GM21423 (cell line): ENCODE data around the gene IFT88.

Experiments used
- ATAC-seq: cut with Tn5 transposase; IDR thresholded peaks from one replicate; pipeline ENCODE4 v1.9.1; 2021; ENCODE audit warnings: mild to moderate bottlenecking, moderate library complexity; ENCODE audit not compliant: unreplicated experiment

The IFT88 gene

DNA sequence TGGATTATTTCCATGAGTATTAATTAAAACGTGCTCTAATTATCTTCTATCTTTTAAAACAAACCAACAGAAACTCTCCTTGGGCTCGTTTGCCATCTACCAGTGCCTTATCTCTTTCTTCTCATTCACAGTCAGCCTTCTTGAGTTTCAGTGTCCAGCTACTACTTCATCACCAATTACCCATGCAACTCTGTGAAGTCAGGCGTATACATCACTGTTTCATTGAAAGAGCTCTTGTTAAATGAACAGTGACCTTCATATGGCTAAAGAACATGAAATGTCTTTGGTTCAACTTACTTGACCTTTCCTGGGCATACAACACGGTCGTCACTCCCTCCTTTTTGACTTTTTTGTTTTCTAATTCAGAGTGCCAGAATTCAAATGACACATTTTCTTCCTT, 5.2 kb upstream of the IFT88 start:
- no peak for ATAC-seq

DNA sequence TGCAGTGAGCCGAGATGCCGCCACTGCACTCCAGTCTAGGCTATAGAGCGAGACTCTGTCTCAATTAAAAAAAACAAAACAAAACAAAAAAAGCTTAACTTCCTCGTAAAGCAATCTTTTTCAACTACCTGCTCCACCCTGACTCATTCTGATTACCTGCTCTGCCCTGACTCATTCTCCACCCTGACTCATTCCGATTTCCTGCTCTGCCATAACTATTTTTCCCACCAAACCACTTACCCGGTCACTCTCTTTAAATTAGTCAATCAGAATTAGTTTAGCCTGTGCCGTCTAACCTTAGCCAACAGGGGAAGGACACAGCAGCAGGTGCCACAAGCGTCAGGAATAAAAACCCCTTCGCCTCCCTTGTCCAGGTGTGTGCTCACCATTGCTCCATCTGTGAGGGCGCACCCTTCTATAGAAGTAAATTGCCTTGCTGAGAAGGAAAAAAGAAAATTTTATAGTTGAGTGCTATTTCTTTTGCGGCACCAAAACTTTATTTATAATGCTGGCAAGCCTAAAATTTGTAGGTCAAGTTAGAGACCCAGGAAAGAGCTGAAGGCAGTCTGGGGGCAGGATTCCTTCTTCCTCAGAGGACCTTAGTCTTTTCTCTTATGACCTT, 1.7 kb upstream of the IFT88 start:
- ATAC-seq: no peak

DNA sequence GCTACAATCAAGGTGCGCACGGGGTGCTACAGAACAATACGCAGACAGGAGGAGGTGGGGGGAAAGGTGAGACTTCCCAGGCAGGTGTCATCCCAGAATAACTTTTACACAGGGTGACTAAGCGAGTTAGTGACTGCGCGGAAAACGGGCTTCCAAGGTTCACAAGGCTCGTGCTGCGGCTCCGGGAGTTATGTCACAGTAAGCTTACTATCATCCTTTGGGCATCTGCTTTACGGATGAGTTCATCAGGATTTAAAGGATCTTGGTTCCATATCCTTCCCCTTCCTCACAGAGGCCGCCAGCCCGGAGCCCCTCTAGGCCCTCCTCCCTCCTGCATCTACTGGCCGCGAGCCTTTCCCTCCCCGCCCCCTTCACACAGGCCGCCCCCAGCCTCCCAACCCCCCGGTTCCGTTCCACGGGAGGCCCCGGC, 474 bp upstream of the IFT88 start:
- no peak for ATAC-seq

DNA sequence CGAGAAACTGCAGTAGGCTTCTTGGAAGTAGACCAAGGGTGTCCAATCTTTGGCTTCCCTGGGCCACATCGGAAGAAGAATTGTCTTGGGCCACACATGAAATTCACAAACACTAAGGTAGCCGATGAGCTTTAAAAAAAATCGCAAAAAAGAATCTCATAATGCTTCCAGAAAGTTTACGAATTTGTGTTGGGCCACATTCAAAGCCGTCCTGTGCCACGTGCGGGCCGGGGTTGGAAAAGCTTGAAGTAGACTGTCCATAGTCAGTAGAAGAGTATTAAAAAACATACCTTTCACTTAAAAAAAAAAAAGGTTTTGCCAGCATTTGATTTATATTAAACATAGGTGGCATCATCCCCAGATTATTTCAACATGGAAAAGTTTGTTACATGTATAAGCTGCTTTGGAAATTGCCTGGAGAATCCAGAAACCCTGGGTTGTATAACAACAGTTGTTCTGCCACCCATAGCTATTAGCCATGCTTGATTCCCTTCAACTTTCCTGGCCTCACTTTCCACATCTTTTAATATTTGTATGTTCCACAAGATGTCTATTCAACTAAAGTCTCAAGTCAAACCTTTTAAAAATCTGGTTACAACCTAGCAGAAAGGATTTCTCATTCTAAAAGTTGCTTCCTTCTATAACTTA, 1.0 kb downstream of the IFT88 start:
- no peak for ATAC-seq

DNA sequence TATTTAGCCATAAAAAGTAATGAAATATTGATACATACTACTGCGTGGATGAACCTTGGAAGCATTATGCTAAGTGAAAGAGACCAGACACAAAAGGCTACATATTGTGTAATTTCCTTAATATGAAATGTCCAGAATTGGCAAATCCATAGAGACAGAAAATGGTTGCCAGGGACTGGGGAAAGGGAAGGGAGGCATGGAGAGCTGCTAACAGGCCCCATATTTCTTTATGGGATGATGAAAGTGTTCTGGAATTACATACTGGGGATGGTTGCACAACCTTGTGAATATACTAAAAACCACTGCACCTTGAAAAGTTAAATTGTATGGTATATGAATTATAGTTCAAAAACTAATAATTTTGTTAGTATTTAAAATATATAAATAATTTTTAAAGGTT, 3.6 kb downstream of the IFT88 start:
- ATAC-seq: no peak

DNA sequence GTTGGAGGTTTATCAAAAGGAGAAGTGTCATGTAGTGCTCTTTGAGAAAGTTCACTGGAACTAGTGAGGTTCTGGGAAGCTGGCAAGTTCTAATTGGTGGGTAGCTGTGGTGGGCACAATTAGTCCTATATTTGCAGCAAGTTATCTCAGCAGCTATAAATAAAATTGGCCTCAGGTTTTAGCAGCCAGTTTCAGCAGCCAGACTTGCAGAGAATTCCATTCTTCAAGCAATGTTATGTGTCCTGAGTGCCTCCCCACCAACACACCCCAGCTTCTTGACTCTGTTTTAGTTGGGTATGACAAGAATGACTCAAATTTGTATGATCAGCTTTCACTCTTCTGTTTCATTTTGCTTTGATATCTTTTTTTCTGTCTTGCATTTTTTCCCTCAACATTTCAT, 4.7 kb downstream of the IFT88 start:
- ATAC-seq: no peak

DNA sequence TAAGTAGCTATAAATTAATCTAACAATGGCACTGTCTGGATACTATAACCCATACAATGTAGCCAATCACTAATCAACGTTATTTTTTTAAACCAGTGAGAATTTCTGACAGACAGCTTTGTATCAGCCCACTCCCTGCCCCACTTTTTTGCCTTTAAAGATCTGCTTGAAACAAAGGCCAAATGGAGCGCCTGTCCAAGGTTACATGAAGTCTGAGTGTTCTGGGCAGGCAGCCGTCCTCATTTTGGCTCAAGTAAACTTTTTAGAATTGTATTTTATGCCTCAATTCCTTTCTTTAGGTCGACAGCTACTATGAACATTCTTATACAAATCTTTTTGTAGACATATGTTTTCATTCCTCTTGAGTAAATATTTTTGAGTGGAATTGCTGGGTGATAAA, 6.2 kb downstream of the IFT88 start:
- no peak for ATAC-seq

DNA sequence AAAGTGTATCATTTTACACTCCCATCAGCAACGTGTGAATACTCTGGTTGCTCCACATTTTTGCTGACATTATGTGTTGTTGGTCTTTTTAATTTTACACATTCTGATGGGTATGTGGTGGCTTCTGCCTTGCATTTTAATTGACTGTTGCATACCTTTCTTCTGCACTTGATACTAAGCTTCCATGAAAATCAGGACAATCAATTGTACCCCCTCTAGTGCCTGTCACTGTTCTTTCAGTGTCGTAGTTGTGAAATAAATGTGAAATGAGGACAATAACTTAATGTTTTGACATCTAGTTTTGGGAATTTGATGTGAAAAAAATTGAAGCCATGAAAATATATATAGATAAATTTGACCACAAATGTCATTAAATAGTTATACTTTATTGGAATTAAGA, 6.7 kb downstream of the IFT88 start:
- ATAC-seq: no peak

DNA sequence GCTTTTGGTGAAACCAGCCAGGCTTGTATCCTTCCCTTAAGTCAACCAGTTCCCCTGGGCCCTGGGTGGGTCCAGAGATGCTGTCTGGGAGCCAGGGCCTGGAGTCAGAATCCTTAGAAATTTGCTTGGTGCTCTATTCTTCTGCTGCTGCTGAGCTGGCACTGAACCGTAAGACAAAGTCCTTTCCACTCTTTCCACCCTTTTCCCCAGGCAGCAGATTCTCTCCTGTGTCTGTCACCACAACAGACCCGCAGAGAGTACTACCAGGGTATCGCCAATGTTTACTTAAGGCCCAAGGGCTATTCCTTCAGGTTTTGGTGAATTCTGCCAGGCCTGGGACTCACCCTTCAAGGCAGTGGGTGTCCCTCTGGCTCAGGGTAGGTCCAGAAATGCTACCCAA, 12.2 kb downstream of the IFT88 start:
- ATAC-seq: no peak

DNA sequence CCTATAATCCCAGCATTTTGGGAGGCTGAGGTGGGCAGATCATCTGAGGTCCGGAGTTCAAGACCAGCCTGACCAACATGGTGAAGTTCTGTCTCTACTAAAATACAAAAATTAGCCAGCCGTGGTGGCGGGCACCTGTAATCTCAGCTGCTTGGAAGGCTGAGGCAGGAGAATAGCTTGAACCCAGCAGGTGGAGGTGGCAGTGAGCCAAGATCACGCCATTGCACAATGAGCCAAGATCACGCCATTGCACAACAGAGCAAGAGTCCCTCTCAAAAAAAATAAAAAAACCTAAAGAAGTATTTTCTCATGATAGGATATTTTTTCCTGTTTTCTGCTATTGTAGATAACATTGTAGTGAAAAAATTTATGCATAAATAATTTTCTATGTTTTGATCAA, 13.3 kb downstream of the IFT88 start:
- ATAC-seq: no peak

DNA sequence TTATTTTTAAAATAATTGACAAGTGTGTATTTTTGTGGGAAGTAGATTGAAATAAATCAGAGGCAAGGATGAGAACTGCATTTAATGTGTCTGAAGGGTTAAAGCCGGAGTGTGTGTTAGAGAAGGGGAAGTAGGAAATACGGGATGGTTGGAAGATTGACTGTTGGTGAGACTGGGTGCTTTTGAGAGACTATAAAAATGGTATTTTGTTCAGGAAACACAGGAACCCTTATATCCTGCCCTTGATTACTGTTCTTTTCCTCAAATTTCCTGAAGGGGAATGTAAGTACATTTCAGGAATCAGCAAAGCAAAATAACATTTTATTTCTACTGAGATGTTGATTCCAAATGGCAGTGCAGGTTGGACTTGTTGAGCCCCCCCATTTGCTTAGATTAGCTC, 15.1 kb downstream of the IFT88 start:
- no peak for ATAC-seq

DNA sequence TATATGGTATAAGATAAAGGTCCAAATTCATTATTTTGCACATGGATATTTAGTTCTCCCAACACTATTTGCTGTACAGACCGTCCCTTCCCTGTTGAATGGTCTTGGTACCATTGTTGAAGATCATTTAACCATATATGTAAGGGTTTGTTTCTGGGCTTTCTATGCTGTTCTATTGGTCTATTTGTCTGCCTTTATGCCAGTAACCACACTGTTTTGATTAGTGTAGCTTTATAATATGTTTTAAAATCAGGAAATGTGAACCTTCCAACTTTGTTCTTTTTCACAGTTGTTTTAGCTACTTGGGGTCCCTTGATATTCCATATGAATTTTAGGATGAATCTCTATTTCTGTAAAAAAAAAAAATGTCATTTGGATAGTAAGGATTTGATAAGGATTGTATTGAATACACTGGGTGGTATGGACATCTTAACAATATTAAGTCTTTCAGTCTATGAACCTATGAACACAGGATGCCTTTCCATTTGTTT, 16.9 kb downstream of the IFT88 start:
- no peak for ATAC-seq

DNA sequence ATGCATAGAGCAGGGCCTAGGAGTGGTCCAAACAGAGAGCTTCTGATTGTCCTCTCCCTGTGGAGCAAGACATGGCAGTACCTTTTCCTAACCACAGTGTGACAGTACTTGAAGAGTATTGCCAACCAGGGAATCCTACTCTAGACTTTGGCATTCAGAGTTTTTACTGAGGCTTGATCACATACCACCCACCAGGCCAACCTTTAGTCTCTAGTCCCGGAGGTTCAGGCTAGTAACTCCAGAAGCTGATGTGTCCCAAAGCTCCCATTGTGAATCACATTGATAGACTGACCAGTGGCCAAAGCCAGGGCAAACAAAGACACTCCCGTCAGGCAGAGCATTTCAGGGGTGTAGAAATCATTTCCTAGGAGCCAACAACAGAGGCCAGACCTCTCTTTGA, 18.4 kb downstream of the IFT88 start:
- ATAC-seq: no peak

DNA sequence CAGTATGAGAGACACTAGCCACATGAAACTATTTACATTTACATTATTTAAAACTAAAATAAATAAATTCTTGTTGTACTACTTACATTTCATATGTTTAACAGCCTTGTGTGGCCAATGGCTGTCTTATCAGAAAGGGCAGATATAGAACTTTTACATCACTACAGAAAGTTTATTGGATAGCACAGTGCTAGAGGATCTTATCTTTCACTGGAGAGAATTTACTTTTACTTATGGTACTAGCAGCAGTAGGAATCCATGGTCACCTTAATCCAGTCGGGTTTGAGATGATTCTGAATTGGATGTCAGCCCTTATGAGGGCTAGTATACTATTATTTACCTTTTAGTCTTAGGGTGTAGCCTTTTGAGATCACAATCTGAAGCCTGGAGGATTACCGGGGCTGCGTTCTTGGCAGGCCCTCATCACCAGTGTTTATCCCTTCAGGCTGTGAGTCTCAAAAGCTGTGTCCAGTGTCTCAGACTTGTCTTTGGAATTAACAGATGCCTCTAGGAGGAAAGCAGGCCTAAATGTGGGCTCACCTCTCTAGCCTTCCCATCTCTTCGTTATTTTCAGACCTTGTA, 21.7 kb downstream of the IFT88 start:
- ATAC-seq: no peak

DNA sequence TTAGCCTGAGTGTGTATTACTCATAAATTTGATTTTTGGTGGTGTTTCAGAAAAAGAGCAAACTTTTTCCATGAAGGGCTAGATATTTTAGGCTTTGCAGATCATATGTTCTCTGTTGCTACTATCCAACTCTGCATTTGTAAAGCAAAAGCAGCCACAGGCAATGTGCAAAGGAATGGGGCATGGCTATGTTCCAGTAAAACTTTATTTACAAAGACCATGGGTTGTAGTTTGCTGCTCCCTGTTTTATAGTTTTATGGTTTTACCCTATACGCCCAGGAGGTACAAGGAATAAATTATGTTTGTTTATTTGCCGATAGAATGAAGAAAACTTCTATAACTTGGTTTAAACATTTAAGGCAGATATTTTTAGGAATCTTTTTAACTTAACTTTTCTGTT, 23.6 kb downstream of the IFT88 start:
- ATAC-seq: no peak

DNA sequence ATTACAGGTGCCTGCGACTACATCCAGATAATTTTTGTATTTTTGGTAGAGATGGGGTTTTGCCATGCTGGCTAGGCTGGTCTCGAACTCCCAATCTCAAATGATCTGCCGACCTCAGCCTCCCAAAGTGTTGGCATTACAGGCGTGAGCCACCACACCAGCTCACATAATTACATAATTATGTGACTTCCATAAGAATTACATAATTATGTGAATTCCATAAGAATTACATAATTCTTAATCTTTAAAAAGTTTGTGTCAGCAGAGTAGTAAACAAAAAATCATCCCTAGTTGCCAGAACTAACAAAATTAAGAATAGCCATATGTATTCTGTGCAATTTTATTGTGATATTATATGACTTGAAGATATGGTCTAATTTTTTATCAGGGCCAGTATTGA, 25.6 kb downstream of the IFT88 start:
- ATAC-seq: no peak

DNA sequence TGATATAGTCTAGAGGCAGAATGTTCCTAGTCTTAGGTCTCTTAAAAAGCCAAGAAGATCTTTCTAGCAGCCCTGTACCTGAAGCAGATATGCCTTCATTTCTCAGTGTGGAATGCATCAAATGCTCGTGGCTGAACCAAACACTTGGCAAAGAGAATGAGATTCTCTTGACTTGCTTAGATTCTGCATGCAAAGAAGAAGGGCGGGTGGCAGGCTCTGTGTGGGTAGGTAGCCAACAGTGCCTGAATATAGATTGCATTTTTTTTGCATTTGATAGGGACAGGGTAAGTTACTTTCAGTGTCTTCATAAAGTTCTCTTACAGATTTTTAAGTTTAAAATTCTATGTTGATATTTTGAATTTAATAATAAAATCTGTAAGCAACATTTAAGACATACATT, 27.3 kb downstream of the IFT88 start:
- ATAC-seq: no peak

DNA sequence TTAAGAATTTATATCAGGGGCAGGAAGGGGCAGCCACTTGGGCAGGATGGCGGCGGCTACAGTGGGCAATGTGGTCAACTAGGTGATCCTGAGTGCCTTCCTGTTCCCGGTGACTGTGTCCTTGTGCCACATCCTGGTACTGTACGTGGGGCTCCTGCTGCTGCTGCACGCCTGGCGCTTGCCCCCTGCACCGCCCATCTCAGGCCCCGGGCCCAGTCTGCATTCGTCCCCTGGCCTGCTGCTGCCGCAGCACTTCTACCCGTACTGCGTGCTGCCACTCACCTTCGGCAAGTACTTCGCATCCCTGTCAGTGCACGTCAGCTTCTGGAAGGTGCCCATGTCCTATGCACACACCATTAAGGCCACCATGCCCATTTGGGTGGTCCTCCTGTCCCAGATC, 40.1 kb downstream of the IFT88 start:
- no peak for ATAC-seq

DNA sequence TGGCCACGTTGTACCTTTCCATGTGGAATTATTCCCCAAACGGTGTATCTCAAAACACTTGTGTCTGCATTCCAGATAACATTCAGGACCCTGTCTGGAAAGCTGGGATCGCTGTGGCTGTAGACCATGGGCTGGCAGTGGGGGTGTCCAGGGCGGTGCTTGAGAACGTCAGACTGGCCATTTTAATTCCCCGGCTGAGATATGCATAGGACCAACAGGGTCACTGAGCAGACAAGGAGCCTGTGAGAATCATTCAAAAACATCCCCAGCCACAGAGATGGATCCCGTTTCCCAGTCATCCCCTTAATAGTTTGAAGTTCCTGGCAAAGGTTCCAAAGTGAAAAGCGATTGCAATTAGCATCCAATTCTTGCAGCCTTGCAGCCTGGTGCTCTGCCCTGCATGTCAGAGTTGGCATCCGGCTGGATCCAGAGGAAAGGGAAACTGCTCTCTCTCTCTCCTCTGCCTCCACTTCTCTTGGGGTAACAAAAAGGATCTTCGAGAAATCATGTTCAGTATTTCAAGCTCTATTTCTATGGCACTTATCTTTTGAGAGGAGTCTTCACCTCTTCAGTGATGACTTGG, 41.6 kb downstream of the IFT88 start:
- no peak for ATAC-seq

DNA sequence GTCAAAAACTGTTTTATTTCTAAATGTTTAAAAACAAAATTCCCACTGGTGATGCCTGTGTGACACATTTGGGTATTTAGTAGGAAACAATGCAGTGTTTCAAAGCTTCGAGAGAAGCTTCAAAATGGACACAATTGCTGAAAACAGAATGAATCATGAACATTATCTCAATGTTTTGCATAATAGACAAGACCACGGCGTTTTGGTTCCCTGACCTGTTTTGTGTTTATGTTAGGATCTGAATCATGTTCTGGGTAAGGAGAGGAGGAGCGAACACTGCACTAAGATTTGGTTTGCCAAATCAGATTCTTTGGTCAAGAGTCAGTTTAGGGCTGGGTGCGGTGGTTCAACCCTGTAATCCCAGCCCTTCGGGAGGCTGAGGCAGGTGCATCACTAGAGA, 42.2 kb downstream of the IFT88 start:
- ATAC-seq: no peak

DNA sequence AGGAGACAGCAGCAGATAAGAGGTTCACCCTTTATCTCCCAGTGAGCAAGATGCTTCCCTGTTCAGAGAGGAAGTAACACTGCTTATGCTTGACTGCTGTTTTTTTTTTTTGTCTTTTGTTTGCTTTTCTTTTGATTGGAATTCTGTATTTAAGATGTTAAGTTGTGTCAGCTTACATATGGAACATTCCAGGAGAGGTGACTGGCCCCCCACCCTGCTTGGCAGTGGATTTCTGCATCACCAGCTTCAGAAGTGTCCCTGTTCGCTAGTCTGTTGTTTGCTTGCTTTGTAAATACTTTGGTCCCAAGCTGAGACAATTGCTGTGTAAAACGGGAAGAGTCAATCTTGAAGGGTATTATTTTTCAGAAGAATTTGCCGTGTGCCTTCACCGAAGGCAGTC, 43.0 kb downstream of the IFT88 start:
- ATAC-seq: no peak
